ENCODE data around the gene CDKAL1.
"Not testable (repeated sequence)": the region's sequence is repeated elsewhere in the genome, so short reads cannot be mapped to it uniquely, and the experiment has no call there.

DNA sequence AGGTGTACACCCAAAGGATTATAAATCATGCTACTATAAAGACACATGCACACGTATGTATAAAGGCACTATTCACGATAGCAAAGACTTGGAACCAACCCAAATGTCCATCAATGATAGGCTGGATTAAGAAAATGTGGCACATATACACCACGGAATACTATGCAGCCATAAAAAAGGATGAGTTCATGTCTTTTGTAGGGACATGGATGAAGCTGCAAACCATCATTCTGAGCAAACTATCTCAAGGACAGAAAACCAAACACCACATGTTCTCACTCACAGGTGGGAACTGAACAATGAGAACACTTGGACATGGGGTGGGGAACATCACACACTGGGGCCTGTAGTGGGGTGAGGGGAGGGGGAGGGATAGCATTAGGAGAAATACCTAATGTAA is 9.0 kb upstream of the CDKAL1 start:
- TF ChIP-seq, protein P1, sequence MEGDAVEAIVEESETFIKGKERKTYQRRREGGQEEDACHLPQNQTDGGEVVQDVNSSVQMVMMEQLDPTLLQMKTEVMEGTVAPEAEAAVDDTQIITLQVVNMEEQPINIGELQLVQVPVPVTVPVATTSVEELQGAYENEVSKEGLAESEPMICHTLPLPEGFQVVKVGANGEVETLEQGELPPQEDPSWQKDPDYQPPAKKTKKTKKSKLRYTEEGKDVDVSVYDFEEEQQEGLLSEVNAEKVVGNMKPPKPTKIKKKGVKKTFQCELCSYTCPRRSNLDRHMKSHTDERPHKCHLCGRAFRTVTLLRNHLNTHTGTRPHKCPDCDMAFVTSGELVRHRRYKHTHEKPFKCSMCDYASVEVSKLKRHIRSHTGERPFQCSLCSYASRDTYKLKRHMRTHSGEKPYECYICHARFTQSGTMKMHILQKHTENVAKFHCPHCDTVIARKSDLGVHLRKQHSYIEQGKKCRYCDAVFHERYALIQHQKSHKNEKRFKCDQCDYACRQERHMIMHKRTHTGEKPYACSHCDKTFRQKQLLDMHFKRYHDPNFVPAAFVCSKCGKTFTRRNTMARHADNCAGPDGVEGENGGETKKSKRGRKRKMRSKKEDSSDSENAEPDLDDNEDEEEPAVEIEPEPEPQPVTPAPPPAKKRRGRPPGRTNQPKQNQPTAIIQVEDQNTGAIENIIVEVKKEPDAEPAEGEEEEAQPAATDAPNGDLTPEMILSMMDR (IDR thresholded peaks at IDR 0.05), result not testable (repeated sequence)
- not testable (repeated sequence) for TF ChIP-seq POLR2A (IDR thresholded peaks at IDR 0.05; ENCODE audit: low read depth)

Data from esophagus muscularis mucosa (tissue), 3 donors.